Stimulated activated CD8-positive, alpha-beta memory T cell treated with anti-CD3 and anti-CD28 coated beads, Interleukin-15, amount 100 ng/mL, for 24 hours (primary cell): ENCODE measurements around the gene CLOCK.

Experiments used
- DNase-seq: peaks from one replicate; pipeline ENCODE4 v3.0.0-alpha.2; 2020; ENCODE audit warnings: low read depth

Gene CLOCK

DNA sequence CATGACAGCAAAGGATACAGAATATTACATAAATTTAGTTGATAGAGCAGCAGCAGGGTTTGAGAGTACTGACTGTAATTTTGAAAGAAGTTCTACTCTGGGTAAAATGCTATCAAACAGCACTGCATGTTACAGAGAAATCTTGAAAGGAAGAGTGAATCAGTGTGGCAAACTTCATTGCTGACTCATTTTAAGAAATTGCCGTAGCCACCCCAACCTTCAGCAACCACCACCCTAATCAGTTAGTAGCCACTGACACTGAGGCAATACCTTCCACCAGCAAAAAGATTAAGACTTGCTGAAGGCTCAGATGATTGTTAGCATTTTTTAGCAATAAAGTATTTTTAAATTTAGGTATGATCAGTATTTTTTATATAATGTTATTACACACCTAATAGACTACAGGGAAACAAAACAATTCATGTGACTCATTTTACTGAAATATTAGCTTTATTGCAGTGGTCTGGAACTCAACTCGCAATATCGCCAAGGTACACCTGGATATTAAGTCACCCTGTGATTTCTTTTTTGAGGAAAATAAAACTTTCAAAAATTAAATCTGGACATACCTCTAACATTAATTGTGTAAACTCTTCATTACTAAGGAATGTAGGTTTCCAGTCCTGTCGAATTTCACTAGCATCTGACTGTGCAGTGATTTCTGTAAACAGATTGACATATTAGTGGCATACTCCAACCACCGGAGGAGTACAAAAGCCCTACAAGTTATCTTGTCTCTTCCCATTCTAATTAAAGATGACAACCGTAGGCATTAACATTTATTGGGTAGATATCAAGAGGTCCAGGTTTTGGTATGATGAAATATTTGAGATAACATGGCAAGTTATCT is 71.1 kb downstream of the CLOCK start:
- DNase-seq: no peak

DNA sequence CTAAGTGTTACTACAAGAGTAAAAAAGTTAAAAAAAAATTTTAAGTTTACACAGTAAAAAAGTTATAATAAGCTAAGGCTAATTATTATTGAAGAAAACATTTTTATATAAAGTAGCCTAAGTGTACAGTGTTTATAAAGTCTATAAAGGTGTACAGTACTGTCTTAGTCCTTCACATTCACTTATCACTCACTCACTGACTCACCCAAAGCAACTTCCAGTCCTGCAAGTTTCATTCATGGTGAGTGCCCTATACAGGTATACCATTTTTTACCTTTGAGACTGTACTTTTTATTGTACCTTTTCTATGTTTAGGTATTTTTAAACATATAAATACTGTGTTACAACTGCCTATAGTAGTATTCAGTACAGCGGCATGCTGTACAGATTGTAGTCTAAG is 76.7 kb downstream of the CLOCK start:
- DNase-seq: no peak

DNA sequence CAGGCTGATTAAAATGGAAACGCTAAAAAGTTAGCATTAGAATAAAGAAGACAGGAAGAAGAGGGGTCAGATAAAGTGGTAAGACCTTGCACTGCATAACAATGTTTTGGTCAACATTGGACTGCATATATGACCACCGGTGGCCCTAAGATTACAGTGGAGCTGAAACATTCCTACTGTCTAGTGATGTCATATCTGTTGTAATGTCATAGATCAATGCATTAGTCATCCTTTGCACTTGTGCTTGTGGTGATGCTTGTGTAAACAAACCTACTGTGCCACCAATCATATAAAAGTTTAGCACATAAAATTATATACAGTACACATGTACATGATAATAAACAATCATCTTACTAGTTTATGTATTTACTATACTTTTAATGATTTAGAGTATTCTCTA is 78.0 kb downstream of the CLOCK start:
- no peak for DNase-seq

DNA sequence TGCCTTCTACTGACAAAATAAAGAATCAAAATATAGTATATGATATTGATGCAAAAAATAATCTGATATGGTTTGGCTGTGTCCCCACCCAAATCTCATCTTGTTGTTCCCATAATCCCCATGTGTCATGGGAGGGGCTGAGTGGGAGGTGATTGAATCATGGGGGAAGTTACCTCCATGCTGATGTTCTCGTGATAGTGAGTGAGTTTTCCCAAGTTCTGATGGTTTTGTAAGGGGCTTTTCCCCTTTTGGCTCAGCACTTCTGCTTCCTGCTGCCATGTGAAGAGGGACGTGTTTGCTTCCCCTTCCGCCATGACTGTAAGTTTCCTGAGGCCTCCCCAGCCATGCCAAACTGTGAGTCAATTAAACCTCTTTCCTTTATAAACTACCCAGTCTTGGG is 80.7 kb downstream of the CLOCK start:
- no peak for DNase-seq

DNA sequence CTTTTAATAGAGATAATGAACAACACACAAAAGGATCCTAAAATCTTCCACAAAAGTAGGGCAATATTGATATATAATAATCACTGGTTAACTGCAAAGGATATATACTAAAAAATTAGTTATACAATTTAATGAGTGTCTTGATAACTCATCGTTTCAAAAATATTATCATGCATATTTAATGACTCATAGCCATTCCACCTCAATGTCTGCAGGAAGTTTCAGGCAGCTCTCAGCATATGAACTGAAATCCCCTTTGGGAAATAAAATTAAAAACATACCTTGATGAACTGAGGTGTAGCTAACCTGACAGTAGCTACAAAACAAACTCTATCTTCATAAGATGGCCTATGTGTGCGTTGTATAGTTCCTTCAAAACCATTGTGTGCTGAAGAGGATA is 88.1 kb downstream of the CLOCK start:
- DNase-seq: no peak

DNA sequence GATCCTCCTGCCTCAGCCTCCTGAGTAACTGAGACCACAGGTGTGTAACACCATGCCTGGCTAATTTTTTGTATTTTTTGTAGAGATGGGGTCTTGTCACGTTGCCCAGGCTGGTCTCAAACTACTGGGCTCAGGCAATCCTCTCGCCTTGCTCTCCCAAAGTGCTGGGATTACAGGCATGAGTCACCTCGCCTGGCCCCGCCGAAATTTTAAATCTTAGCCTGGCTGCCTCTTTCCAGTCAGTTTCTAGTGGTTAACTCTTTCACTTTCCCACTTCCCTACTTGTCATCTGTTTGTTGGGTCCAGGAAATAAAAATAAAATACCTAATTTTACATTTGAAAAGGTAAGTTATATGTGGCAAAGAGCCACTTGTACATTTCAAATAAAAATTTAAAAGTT is 88.5 kb downstream of the CLOCK start:
- DNase-seq: no peak

DNA sequence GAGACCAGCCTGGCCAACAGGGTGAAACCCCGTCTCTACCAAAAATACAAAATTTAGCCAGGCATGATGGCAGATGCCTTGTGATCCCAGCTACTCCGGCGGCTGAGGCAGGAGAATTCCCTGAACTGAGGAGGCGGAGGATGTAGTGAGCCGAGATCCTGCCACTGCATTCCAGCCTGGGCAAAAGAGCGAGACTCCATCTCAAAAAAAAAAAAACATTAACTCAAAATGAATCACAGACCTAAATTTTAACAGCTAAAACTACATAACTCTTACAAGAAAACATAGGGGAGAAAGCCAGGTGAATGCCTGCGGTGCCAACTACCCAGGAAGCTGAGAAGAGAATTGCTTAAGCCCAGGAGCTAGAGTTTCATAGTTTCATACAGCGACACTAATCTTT is 96.1 kb downstream of the CLOCK start:
- no peak for DNase-seq

DNA sequence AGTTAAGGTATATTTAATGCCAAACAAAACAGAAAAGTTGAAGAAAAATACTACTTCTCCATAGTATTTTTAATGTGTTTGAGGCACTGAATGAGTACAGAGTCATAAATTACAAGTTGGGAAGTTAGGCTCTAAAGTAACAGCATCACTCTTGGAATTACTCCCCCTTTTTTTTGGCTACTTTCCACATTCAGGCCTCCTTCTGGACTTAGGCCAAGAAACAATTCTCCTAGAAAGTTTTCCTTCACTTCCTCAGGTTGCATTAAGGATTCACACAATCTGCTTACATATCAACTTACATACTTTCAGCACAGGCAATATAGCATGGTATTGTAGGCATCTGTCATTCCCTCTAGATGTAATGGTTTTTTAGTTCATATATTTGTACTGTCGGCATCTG is 98.9 kb downstream of the CLOCK start:
- DNase-seq: no peak

DNA sequence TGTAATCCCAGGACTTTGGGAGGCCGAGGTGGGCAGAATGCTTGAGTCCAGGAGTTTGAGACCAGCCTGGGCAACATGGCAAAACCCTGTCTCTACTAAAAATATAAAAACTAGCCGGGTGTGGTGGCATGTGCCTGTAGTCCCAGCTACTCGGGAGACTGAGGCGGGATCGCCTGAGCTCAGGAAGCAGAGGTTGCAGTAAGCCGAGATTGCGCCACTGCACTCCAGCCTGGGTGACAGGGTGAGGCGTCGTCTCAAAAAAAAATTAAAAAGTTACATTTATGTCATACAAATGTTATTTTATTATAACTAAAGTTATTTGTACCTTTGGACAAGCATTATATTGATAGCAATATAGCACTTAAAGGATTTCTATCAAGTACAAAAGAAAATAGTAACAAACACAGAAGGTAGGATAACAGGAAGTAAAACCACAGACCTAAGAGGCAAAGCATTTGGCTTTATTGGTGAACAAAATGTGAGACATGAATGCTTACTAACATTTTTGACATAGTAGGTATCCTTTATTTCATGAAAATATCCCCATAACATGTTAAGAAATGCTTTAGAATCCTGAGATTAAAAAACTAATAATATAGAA is 99.5 kb downstream of the CLOCK start:
- DNase-seq: no peak

DNA sequence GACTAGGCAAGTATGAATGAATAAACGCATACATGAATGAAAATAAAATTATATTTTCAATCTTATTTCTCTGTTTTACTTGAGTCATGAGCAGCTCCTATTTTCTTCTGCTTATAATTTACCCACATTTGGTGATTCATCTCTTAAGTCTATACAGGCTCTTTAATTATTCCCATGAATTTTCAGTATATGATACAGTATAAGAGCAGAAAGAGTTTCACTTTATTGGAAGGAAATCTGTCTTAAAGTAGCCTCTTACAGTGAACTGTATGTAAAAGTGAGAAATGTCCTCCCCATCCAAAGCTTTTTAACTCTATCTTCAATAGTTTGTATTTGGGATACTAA is 100.2 kb downstream of the CLOCK start:
- DNase-seq: no peak

DNA sequence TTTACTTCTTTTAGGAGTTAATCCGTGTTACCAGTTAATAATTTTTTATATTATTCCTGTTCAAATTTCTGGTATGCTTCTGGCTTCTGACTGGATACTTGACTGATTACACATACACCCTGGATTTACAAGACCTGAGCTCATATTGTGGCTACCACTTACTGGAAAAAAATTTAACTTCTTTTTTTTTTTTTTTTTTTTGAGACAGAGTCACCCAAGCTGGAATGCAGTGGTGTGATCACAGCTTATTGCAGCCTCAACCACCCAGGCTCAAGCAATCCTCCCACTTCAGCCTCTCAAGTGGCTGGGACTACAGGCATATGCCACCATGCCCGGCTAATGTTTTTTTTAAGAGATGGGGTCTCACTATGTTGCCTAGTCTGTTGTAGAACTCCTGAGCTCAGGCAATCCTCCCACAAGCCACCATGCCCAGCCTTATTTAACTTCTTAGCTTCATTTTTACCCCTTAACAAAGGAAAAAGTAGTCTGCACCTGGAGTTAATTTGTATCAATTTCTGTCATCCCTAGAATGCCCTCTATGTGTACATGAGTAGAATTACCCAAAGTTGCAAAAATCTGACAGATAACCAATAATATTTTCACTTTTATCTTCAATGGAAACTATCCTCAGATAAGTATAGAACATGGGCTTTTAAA is 100.7 kb downstream of the CLOCK start:
- no peak for DNase-seq

DNA sequence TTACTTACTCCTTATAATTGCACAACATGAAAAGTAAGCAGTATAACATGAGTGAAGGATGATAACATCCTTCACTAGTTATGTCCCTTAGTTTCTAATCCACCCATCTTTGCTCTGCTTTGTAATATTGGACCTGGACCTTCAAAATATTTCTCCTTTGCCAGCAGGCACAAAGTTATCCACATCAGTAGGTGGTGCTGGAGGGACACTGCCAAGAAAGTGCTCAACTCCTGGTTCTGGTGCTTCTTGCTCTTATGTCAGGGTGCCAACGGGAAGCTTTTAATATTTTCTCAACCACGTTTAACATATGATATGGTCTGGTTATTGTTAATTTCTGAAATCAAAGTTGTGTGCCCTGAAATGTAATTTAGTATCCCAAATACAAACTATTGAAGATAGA is 101.9 kb downstream of the CLOCK start:
- no peak for DNase-seq

DNA sequence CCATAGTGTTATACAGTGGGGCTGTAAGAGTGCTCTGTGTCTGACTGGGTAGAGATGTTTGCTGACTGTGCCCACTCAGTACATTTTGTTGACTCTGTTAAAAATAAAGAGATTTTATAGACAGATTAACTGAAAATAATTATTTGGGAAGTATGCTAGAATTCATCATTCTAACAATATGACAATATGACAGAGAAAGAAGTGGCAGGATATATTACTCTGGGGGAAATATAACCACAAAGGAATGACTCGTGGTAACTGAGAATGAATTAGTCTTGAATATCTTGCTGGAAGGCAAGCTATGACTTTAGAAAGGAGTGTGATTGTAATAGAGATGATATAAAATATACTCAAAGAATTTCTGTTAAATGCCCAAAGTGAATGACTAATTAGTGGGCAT is 104.2 kb downstream of the CLOCK start:
- no peak for DNase-seq

DNA sequence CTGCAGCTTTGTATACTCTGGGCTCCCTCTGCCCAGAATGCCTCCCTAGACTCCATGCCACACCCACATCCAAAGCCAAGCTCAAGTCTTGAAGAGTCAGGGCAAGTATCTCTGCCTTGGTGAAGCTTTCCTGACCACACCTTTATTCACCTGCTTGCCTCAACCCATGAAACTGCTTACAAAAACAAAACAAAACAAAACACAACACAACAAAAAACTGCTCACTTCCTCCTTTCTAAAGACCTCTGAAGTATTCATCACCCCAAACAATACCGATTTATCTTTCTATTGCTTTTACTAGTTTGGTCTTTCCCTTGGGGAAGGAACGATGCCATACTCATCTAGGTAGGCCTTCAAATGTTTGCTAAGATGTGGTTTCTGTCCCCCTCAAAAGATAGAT is 105.9 kb downstream of the CLOCK start:
- no peak for DNase-seq

DNA sequence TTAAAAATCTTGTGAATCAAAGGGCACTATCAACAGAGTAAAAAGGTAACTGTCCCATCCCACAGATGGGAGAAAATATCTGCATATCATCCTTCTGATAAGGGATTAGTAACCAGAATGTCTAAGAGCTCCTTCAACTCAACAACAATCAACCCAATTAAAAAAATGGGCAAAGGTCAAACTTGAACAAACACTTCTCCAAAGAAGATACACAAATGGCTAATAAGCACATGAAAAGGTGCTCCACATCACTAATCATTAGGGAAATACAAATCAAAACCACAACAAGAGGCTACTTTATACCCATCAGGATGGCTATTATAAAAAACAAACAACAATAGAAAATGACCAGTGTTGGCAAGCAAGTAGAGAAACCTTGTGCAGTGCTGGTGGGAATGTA is 107.7 kb downstream of the CLOCK start:
- DNase-seq: no peak

DNA sequence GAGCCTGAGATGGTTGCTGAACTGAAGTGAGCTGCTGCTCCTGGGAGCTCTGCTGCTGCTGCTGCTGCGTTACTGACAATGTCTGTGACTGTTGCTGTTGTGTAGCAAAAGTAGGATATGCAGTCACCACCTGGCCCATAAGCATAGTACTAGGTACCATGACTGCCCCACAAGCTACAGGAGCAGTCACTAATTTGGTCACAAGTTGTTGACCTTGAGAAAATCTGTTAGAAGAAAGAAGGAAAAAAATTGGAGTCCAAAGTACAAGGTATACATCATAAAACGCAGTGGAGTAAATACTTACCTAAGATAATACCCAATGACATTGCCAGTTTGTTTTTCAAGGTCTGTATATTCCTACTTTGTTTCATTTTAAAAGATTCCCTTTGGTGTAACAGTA is 108.4 kb downstream of the CLOCK start:
- no peak for DNase-seq

DNA sequence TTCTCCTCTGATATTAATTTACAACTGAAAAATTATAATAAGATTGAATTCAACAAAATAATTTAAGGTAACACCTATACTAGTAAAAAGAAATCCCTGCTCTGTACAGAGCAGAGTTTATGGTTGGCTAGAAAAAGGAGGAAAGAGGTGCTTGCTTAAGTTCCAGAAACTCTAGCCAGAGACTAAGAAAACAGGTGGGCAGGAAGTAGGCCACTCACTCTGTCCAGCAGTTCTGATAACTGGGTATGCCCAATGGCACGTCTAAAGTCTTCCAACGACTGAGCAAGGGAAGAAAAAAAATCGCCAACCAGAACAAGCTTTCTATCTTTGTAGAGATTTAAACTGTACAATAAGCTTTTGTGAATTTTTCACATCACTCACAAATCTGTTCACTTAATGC is 108.9 kb downstream of the CLOCK start:
- no peak for DNase-seq

DNA sequence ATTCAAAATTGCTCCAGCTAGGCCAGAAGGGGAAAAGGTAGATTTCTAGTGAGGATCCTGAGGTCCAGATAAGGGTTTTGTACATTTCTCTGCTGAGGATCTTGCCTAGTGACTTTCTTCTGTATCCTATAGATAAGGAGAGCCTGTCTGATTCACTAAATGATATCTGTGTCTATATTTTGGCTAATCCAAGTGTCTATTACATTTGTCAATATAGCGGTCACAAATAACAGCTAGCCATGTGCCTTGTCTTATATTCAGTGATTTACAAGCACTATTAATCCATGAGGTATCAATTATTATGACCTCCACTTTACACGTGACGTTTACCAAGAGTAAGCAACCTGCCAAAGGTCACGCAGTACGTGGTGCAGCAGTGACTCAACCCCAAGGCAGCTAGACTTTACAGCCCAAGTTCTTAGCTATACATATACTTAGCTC is 109.3 kb downstream of the CLOCK start:
- DNase-seq: no peak

DNA sequence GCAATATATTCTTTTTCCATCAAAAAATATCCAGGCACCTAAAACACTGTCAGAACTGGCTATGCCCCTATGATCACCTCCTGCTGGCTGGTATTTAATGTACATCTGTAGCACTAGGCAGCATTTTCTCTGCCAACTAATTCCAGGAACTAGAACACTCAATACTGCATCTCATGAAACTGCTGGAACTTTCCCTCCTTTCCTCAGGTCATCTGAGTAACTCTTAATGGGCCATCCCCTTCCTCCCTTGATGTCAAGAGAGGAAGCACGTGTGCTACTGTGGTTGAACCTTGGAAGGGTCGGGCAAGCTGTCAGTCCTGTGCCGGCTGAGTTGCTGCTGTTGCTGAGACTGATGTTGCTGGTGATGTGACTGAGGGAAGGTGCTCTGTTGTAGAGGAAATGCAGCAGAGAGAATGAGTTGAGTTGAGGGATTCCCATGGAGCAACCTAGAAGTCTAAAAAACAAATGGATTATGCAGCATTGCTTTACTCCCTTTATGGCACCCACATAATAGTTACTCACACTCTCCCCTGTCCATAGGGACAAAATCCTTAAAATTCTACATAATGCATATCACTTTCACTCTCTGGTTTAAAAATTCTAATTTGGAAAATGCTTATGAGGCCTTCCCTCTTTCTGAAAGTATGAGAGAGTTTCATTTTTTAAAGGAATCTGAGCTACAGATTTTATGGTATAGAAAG is 111.4 kb downstream of the CLOCK start:
- no peak for DNase-seq

DNA sequence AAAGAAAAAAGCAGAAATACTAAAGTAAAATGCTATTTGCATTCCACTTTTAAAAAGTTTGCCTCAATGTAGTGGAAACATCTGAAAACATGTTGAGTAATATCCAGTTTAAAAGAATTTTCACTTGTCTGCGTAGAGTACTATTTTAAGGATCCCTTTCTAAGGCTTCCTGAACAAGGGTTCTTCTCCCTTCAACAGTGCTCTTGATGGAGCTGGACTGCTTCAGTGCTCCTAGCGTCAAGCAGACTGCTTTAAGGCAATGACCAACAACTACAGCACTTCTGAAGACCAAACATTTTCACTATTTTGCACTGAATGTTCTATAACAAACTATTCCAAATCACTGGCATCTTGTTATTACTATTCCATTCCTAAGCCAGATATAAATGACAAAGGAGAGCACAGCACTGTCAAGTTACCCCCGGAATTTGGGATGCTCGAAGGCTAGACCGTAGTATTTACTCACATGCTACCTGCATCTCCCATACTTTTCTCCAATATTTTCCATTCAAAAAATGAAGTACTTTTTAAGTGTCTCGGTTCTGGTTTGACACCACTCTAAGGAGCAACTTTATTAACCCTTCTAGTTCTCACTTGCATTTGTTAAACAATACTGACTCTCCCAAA is 114.9 kb downstream of the CLOCK start:
- DNase-seq: no peak

DNA sequence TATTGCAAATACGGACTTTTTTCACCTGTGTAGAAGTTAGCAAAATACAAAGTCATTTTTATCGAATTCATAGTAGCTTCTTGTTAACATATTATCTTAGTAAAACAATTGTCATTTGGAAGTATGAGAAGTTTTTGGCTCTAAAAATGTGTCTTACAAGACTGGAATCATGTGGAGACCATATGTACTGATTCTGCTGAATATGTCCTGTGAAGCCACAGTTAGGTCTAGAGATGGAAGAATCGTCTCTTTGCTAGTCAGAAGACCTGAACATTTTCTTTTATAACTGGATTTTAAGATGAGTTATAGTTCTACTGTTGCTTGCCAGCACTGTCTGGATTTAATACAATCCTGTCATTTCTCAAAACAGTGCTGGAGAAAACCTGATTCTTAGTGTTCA is 121.9 kb downstream of the CLOCK start:
- DNase-seq: no peak

DNA sequence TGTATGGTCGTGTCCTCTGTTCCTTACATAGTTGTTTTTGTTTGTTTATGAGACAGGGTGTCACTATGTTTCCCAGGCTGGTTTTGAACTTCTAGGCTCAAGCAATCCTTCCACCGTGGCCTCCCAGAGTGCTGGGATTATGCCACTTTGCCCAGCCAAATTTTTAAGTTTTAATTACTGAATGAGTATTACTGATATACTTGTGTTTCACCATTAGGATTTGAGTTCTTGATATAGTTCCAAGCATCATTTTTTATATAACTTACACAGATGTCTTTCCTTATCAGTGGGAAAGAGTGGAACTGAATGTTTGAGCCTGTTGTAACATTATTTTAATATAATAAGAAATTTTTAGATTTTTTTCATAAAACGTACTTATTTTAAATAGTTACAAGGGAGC is 130.5 kb downstream of the CLOCK start:
- DNase-seq: no peak
